Upper lobe of left lung (tissue), 6 donors: Measurements from ENCODE around the gene ST7. TPM values are rescaled to one million over a fixed set of nuclear protein-coding genes. Genes with fewer than 3 reads are reported as not detected.
A peak's percentile ranks its signal among the peaks of the same experiment; 100 is the strongest.

Experiments used
- ATAC-seq, 2 donors: fragments of 200-7000 bp; cut with Tn5 transposase; one replicate each; pipeline ENCODE4 v1.9.1; 2022; ENCODE audit warnings: mild to moderate bottlenecking in 2 of 2, moderate library complexity in 2 of 2; ENCODE audit not compliant: low FRiP score in 2 of 2
- DNase-seq, 2 donors: peaks; one replicate each; pipeline ENCODE4 v3.0.0-alpha.2; 2019 to 2020
- H3K27ac ChIP-seq, 4 donors: fragments of 200-600 bp; sonication (generic); one replicate each; pipeline ENCODE4 v1.5.1; 2016 to 2019
- H3K27me3 ChIP-seq, 4 donors: fragments of 200-600 bp; sonication (generic); one replicate each; pipeline ENCODE4 v1.5.1; 2017 to 2019
- H3K36me3 ChIP-seq, 4 donors: fragments of 200-600 bp; sonication (generic); one replicate each; pipeline ENCODE4 v1.5.1; 2016 to 2019
- H3K4me1 ChIP-seq, 4 donors: fragments of 200-600 bp; sonication (generic); one replicate each; pipeline ENCODE4 v1.5.1; 2018 to 2019
- H3K4me3 ChIP-seq, 4 donors: fragments of 200-600 bp; sonication (generic); one replicate each; pipeline ENCODE4 v1.5.1; 2017 to 2019; ENCODE audit warnings: mild to moderate bottlenecking in 2 of 4, moderate library complexity in 1 of 4
- H3K9me3 ChIP-seq, 4 donors: fragments of 200-600 bp; sonication (generic); one replicate each; pipeline ENCODE4 v1.5.1; 2018 to 2019
- CTCF ChIP-seq, 6 experiments: fragments of 450-650 bp in 4 of 6; fragments of 200-600 bp in 2 of 6; sonication (generic) in 2 of 6; IDR thresholded peaks; one replicate each; pipeline ENCODE4 v1.5.1; 2016 to 2019; ENCODE audit warnings: antibody characterized with exemption in 6 of 6
- EP300 ChIP-seq, 4 donors: sonication (generic); formaldehyde crosslinking; IDR thresholded peaks; one replicate each; pipeline ENCODE4 v1.5.1; 2017; ENCODE audit warnings: antibody characterized with exemption in 4 of 4, control low read depth in 2 of 4
- POLR2A ChIP-seq, 4 donors: fragments of 450-650 bp; IDR thresholded peaks; one replicate each; pipeline ENCODE4 v1.5.1; 2016 to 2017; ENCODE audit warnings: antibody characterized with exemption in 4 of 4, mild to moderate bottlenecking in 2 of 4
- POLR2AphosphoS5 ChIP-seq, 2 donors: sonication (generic); formaldehyde crosslinking; IDR thresholded peaks; one replicate each; pipeline ENCODE4 v1.5.1; 2017; ENCODE audit warnings: antibody characterized with exemption in 2 of 2
- WGBS, 2 donors: methylation state at CpG; one replicate each; pipeline ENCODE4 v1.1.5; 2017 to 2018; 5-methylcytosine and 5-hydroxymethylcytosine counted together
- total RNA-seq, 6 donors: library from RNA; depleted of rRNA in 4 of 6; stranded (reverse); fragments of >200 nt in 4 of 6; gene quantifications; one replicate each; pipeline versions ENCODE4 v1.1.0 to v1.2.1, GENCODE V29; 2016 to 2021
- donor health status: DM: no; HTN: no; CAD: no; lungs with moderate emphysema.
- donor health status: DM: no; HTN: yes; CAD: no; lungs with severe emphysema.

ST7 gene
- total RNA-seq, 6 donors from 2014 or later: 36.0 to 135 (median 73.4) TPM

- Histone ChIP-seq H3K4me1 (peaks cover 6 to 16% (median 10%) of the 10 kb centered on the region in 4 donors), H3K36me3 (no peaks in the 10 kb centered on the region), H3K4me3 (no peak overlapping the region), H3K27ac (no peak overlapping the region), H3K9me3 (no peaks in the 10 kb centered on the region), H3K27me3 (no peaks in the 10 kb centered on the region)
- no peak for ATAC-seq
- no peak for DNase-seq
- 82 to 88% methylated on average over 2 of the region's 2 CpGs for WGBS, 2 donors
- no peak for TF ChIP-seq CTCF (IDR thresholded peaks at IDR 0.05)
- no peak for TF ChIP-seq POLR2A (IDR thresholded peaks at IDR 0.05)
- no peak for TF ChIP-seq POLR2AphosphoS5 (IDR thresholded peaks at IDR 0.05)
- TF ChIP-seq EP300 (IDR thresholded peaks at IDR 0.05): no peak
Measured at GRCh38 chr7:117038408-117038807, 85.1 kb downstream of the ST7 start.

GRCh38 chr7:117041007-117041406, 87.7 kb downstream of the ST7 start:
- Histone ChIP-seq H3K36me3 (no peaks in the 10 kb centered on the region), H3K9me3 (no peaks in the 10 kb centered on the region), H3K4me1 (no peaks in the 10 kb centered on the region), H3K27me3 (no peaks in the 10 kb centered on the region), H3K27ac (no peak overlapping the region), H3K4me3 (no peak overlapping the region)
- ATAC-seq (no peak), DNase-seq (no peak)
- 89 to 90% methylated on average over 2 of the region's 2 CpGs for WGBS, 2 donors
- no peak for TF ChIP-seq EP300 (IDR thresholded peaks at IDR 0.05)
- TF ChIP-seq POLR2AphosphoS5 (IDR thresholded peaks at IDR 0.05): no peak
- no peak for TF ChIP-seq POLR2A (IDR thresholded peaks at IDR 0.05)
- TF ChIP-seq CTCF (IDR thresholded peaks at IDR 0.05): no peak

- no peak for DNase-seq
- Histone ChIP-seq H3K27ac (no peak overlapping the region), H3K4me1 (peaks cover 0 to 4% (median 0%) of the 10 kb centered on the region in 4 donors)
Measured at GRCh38 chr7:117041822-117042221, 88.5 kb downstream of the ST7 start.

GRCh38 chr7:117043108-117043825, 90.0 kb downstream of the ST7 start:
- TF ChIP-seq EP300 (IDR thresholded peaks at IDR 0.05) (no peak), POLR2AphosphoS5 (IDR thresholded peaks at IDR 0.05) (no peak), CTCF (IDR thresholded peaks at IDR 0.05) (no peak), POLR2A (IDR thresholded peaks at IDR 0.05) (no peak)
- Histone ChIP-seq H3K4me3 (no peak overlapping the region), H3K4me1 (peaks cover 2 to 16% (median 6%) of the 10 kb centered on the region in 4 donors), H3K36me3 (no peaks in the 10 kb centered on the region), H3K9me3 (no peaks in the 10 kb centered on the region), H3K27ac (no peak overlapping the region), H3K27me3 (no peaks in the 10 kb centered on the region)
- DNase-seq (no peak), ATAC-seq (peak in 1 of 2 donors; percentile 87)
- 70 to 71% methylated on average over 2 of the region's 2 CpGs for WGBS, 2 donors

More at GRCh38 chr7:117041822-117042221, 88.5 kb downstream of the ST7 start:
- no peaks in the 10 kb centered on the region for H3K27me3 ChIP-seq
- ATAC-seq: no peak
- no peak for TF ChIP-seq EP300 (IDR thresholded peaks at IDR 0.05)
- TF ChIP-seq POLR2A (IDR thresholded peaks at IDR 0.05): no peak
- WGBS, 2 donors: 24 to 71% methylated on average over 3 of the region's 3 CpGs
- no peak overlapping the region for H3K4me3 ChIP-seq
- H3K9me3 ChIP-seq: no peaks in the 10 kb centered on the region
- no peaks in the 10 kb centered on the region for H3K36me3 ChIP-seq

GRCh38 chr7:117044664-117045063, 91.4 kb downstream of the ST7 start:
- 73 to 82% methylated on average over 2 of the region's 2 CpGs for WGBS, 2 donors
- TF ChIP-seq POLR2AphosphoS5 (IDR thresholded peaks at IDR 0.05): no peak
- no peaks in the 10 kb centered on the region for H3K27me3 ChIP-seq
- H3K36me3 ChIP-seq: no peaks in the 10 kb centered on the region
- H3K27ac ChIP-seq: no peak overlapping the region
- ATAC-seq: no peak
- no peak for DNase-seq
- H3K4me1 ChIP-seq: peaks cover 11 to 24% (median 13%) of the 10 kb centered on the region in 4 donors
- H3K9me3 ChIP-seq: no peaks in the 10 kb centered on the region
- no peak overlapping the region for H3K4me3 ChIP-seq
